ENCODE data around the gene DESI1.
A peak's percentile ranks its signal among the peaks of the same experiment; 100 is the strongest.
"Not testable (repeated sequence)": the region's sequence is repeated elsewhere in the genome, so short reads cannot be mapped to it uniquely, and the experiment has no call there.

DESI1 gene

DNA sequence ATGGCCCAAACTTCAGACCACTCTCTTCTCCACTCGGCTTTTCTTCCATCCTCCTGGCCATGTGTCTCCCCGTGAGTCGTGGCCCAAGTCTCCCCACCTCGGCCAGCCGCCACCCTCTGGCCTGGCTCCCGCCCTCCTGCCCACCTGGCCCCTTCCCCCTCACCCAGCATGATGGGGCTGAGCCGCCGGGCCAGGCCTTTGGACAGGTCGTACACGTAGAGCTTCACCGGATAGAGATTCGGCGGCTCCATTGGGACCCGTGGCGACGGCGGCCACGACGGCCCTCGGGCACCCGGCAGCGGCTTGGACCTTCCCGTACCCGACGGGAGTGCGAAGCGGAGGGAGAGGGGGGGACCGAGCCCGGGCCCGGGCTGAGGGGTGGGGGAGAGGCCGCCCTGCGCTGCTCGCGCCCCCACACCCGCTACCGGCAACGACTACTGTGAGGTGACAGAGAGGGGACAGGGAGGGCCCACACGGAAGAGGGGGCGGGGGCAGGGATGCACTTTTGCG is at the start of gene DESI1:
DESI1 (minus strand) TSS at position 455 of the 510 bp plus-strand sequence; CDS start at position 251, 204 bp downstream.
- peak; percentile 63 for DNase-seq (ENCODE audit: low spot score)
- FAIRE-seq = no peak

DNA sequence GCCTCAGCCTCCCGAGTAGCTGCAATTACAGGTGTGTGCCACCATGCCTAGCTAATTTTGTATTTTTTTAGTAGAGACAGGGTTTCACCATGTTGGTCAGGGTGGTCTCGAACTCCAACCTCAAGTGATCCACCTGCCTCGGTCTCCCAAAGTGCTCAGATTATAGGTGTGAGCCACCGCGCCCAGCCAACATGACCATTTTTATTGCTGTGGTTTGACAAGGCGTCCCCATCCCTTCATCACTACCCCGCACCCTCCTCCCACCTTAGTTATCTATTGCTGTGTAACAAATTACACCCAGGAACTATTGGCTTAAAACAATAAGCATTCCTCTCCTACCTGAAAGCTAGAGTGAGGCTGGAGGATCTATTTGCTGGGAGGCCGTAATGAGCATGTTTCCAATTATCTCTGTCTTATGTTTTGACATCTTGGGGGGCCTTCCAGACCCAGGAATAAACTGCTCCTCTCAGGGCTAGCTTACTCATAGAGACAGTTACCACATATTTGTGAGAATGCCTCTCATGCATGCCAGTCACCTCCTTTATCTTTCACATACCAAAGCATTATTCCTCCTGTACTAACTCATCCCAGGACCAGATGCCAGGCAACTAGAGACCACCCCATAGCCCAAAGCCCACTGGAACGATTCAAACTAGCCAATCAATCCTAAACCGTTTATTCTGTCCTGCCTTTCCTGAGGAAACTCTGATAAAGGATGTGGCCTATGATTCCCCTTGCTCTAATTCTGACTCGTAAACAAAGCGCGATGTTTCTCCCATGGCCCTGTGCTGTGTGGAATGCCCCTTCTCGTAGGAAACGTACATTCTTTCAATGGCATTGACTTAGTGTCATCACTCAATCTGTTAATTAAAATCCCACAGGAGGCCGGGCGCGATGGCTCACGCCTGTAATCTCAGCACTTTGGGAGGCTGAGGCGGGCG is 48.4 kb upstream of the DESI1 start:
- DNase-seq (ENCODE audit: low spot score) (no peak), FAIRE-seq (no peak)

DNA sequence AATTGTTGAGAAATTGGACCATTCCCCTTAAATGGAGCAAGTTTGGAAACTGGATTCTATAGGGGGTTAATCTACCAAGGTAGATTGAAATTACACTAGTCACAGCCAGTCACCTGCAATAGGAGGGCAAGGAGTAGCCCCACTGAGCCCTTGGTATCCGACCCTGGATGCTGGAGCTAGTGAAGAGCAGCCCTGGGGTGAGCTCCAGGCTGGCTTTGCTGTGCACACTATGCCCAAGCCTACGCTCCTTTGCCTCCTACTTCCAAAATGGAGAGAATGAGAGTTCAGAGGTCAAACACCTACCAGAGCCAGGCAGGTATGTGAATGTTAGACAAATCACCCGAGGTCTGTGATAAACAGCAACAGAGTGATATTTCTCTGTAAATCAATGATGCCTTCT is 44.1 kb upstream of the DESI1 start:
- FAIRE-seq = no peak
- DNase-seq (ENCODE audit: low spot score) = no peak

DNA sequence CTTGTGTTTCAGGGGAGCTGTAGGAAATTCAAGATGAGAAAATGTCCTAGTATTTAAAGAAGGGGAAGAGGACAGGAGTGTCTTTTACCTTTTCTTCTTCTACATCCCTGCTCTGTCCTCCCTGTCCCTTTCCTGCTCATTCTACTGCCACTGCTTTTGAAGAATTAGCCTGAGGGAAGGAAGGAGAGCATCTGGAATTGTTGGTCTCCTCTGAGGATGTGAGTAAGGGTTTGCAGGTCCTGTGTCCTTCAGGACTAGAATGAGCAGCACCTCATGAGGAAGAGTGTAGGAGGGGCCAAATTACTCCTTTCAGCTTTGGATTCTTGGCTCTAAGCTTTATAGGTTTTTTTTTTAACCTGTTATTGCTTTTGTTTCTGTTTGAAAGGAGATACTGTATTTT is 43.6 kb upstream of the DESI1 start:
- FAIRE-seq = no peak

DNA sequence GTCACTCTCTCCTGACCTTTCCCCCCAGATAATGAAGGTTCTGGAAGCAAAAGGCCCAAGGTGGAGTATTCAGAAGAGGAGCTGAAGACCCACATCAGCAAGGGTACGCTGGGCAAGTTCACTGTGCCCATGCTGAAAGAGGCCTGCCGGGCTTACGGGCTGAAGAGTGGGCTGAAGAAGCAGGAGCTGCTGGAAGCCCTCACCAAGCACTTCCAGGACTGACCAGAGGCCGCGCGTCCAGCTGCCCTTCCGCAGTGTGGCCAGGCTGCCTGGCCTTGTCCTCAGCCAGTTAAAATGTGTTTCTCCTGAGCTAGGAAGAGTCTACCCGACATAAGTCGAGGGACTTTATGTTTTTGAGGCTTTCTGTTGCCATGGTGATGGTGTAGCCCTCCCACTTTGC is 42.8 kb upstream of the DESI1 start:
- not testable (repeated sequence) for DNase-seq (ENCODE audit: low spot score)
- FAIRE-seq = peak; percentile 87

More for the DNA sequence above, 43.6 kb upstream of the DESI1 start:
- no peak for DNase-seq (ENCODE audit: low spot score)

DNA sequence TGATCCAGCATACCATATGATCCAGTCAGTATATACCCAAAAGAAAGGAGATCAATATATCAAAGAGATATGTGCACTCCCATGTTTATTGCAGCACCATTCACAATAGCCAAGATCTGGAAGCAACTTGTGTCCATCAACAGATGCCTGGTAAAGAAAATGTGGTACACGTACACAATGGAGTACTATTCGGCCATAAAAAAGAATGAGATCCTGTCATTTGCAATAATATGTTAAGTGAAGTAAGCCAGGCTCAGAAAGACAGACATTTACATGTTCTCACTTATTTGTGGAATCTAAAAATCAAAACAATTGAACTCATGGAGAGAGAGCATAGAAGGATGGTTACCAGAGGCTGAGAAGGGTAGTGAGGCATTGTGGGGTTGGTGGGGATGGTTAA is 40.9 kb upstream of the DESI1 start:
- FAIRE-seq (no peak), DNase-seq (ENCODE audit: low spot score) (no peak)

DNA sequence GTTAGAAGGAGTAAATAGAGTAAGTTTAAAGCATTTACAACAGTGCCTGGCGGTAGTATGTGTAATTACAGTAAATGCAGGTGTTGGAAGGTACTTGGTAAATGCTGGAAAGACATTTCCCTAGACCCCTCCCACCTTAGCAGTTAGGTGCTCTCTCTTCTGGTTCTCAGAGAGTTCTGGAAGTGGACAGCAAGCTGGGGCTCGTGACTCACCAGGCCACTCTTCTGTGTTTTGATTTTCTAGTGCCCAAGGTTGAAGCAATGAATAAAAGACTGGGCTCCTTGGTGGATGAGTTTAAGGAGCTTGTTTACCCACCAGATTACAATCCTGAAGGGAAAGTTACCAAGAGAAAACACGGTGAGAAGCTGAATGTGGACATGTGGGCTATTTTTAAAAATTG is 40.2 kb upstream of the DESI1 start:
- FAIRE-seq (no peak), DNase-seq (ENCODE audit: low spot score) (no peak)

DNA sequence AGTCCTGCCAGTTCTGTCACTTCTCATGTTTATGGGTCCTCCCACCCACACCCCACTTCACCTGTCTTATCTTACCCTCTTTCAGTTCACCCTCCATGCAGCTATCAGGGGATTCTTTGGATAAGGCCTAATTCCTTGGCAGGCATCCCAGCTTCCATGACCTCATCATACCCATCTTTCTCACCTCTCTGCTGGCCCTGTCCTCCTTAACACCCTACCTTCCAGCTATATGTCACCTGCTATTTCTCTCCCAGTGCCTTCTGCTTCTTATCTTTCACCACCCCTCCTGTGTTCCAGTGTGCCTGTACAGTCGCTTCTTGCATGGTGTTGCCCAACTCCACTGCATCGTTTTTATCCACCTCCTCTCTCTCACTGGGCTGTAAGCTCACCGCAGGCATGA is 39.6 kb upstream of the DESI1 start:
- FAIRE-seq (no peak), DNase-seq (ENCODE audit: low spot score) (no peak)

DNA sequence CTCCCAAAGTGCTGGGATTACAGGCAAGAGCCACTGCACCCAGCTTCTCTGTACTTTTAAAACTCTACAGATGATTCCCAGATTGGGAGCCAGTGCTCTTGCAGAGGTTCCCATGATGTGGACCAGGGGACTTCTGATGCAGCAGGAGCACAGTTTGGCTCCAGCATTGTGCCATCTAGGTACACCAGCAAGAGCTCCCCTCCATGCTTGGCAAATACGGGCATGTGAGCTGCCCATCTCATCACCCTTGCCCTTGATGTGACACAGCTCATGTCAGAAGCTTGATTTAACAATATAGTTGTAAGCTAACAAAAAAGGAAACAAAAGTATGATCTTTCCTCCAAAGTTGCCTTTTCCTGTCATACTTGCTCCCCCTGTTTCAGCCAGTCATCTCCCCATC is 39.1 kb upstream of the DESI1 start:
- FAIRE-seq (no peak), DNase-seq (ENCODE audit: low spot score) (no peak)

DNA sequence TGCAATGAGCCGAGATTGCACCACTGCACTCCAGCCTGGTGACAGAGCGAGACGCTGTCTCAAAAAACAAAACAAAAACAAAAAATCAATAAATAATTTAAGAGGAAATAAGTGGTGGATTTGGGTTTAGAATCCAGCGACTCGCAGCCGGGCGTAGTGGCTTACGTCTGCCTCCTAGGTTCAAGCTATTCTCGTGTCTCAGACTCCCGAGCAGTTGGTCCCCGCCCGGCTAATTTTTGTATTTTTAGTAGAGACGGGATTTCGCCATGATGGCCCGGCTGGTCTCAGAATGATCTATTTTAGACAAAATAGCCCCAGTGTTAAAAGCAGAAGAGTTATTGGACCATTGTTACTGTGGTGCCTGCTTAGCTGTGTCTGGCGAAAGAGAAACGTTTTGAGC is 38.0 kb upstream of the DESI1 start:
- DNase-seq (ENCODE audit: low spot score) (no peak), FAIRE-seq (no peak)

DNA sequence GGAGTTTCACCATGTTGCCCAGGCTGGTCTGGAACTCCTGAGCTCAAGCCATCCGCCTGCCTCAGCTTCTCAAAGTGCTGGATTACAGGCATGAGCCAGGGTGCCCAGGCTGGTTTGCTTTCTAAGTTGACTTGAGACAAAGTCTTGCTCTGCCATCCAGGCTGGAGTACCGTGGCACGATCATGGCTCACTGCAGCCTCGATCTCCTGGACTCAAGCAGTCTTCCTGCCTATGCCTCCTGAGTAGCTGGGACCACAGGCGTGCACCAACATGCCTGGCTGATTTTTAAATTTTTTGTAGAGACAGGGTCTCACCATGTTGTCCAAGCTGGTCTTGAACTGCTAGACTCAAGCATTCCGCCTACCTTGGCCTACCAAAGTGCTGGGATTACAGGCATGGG is 36.9 kb upstream of the DESI1 start:
- FAIRE-seq = no peak
- DNase-seq (ENCODE audit: low spot score) = no peak

DNA sequence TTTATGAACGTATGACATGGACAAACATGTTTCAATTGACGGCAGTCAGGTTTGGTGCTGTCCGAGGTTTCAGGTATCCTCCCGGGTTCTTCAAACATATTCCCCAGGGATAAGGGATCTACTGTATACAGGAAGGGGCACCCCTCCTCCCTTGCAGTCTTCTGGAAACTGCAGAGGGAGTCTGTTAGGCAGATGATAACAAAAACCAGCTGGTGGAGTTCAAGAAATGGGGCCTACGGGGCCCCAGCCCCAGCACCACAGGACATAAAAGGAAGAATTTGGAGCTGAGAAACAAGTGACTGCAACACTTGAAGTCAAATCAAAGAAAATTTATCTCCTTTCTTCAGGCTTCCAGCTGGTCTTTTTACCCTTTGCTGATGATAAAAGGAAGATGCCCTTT is 35.7 kb upstream of the DESI1 start:
- DNase-seq (ENCODE audit: low spot score) = no peak
- no peak for FAIRE-seq

DNA sequence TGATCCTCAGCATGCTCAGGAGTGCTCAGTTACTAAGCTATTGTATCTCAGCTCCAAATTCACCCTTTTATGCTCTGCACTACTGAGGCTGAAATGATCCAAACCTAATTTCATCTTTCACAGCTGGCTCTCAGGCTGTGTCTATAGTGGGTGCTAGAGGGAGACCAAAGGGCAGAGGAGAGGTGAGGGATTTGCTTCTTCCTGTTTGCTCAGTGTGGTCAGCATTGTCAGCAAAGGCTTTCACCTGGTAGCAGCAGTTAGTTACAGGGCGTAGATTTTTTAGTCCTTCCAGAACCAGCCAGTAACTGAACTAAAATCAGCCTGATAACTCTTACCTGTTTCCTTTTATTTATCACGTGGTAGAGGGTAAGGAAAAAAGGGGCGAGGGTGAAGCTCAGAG is 33.5 kb upstream of the DESI1 start:
- DNase-seq (ENCODE audit: low spot score) (no peak), FAIRE-seq (no peak)

DNA sequence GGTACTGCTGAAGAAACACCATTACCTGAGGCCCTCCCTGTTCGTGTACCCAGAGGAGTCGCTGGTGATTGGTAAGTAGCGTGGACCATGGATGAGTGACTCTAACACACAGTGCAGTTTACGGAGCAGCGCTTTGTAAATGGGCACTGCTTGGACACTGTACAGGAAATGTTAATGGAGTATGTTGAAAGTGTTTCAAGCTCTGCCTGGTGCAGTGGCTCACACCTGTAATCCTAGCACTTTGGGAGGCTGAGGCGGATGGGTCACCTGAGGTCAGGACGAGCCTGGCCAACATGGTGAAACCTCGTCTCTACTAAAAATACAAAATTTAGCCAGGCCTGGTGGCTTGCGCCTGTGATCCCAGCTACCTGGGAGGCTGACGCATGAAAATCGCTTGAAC is 30.0 kb upstream of the DESI1 start:
- FAIRE-seq = no peak
- DNase-seq (ENCODE audit: low spot score) = no peak

DNA sequence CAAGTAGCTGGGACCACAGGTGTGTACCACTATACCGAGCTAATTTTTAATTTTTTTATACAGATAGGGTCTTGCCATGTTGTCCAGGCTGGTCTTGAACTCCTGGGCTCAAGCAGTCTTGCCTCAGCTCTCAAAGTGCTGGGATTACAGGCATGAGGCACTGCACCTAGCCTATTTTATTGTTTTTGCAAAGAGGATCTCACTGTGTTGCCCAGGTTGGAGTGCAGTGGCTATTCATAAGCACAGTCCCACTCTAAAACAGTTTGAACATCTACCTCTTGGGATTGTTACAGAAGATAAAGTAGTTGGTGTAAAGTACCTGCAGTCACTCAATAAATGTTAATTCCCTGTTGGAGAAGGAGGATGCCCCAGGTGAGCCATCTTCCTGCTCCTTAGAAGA is 29.4 kb upstream of the DESI1 start:
- DNase-seq (ENCODE audit: low spot score) (no peak), FAIRE-seq (peak; percentile 55)

DNA sequence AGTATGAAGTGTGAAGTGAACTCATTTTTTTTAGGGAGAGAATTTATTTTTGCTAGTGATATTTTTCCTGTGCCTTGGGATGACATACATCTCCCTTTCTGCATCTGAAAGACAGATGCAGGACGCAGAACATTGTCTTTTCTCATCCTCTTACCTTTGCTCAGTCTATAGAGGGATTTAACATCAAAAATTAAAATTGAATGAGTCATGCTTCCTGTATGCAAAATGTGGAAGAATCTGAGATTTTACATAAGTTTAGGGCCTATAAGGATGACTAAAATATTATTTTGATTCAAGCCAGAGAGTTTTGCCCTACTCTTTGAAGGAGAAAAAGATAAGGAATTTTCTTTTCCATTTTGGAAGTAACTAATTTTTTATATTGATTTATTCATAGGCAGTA is 27.6 kb upstream of the DESI1 start:
- FAIRE-seq (no peak), DNase-seq (ENCODE audit: low spot score) (no peak)

DNA sequence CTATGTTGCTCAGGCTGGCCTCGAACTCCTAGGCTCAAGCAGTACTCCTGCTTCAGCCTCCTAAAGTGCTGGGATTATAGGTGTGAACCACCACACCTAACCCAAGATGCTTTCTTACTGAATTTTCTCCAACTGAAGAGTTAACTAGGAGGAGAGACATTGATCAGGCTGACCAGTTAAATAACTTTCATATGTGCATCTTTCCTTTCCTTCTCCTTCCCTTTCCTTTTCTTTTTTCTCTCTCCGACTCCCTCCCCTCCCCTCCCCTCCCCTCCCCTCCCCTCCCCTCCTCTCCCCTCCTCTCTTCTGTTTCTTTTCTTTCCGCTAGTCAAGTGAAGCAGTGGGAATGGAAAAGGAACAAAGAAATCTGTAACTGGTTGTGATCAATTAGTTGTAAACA is 26.9 kb upstream of the DESI1 start:
- DNase-seq (ENCODE audit: low spot score) (no peak), FAIRE-seq (no peak)

DNA sequence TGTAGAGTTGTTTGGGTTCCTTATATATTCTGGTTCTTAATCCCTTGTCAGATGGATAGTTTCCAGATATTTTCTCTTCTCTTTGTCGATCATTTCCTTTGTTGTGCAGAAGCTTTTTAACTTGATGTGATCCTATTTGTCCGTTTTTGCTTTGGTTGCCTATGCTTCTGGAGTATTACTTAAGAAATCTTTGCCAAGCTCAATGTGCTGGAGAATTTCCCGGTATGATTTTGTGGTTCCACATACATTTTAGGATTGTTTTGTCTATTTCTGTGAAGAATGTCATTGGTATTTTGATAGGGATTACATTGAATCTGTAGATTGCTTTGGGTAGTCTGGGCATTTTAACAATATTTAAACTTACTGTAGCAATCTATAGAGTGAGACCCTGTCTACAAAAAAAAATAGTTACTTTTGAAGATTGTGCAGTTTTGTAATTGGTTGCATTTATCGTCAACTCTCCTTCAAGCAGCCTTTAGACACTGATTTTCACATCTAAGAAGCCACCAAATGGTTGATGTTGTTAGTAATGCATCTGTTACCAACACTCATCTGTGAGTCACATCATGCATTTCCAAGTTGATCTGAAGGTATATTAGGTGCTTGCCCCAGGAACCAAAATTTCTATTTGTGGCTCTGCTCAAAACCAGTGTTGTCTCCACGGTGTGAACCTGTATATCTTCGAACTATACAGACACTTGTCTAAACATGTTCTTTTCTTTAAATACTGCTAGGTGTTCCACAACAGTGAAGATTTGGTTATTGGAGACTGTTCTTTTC is 21.7 kb upstream of the DESI1 start:
- FAIRE-seq = no peak
- DNase-seq (ENCODE audit: low spot score) = no peak

DNA sequence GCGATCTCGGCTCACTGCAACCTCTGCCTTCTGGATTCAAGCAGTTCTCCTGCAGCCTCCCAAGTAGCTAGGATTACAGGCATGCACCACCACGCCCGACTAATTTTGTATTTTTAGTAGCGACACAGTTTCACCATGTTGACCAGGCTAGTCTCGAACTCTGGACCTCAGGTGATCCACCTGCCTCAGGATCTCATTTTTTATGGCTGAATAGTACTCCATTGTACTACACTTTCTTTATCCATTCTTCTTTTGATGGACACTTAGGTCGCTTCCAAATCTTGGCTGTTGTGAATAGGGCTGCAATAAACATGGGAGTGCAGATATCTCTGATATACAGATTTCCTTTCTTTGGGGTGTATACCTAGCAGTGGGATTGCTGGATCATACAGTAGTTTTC is 21.0 kb upstream of the DESI1 start:
- FAIRE-seq (no peak), DNase-seq (ENCODE audit: low spot score) (no peak)

DNA sequence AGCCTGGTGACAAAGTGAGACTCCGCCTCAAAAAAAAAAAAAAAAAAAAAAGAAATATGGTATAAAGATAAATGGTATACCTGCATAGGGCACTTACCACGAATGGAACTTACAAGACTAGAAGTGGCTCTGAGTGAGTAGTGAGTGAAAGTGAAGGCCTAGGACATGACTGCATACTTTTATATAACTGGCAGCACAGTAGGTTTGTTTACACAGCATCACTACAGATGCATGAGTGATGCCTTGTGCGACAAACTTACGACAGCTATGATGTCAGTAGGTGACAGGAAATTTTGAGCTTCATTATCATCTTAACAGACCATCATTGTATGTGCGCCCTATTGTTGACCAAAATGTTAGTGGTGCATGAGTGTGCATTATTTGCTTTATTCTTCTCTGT is 17.9 kb upstream of the DESI1 start:
- no peak for DNase-seq (ENCODE audit: low spot score)
- FAIRE-seq = peak; percentile 71

DNA sequence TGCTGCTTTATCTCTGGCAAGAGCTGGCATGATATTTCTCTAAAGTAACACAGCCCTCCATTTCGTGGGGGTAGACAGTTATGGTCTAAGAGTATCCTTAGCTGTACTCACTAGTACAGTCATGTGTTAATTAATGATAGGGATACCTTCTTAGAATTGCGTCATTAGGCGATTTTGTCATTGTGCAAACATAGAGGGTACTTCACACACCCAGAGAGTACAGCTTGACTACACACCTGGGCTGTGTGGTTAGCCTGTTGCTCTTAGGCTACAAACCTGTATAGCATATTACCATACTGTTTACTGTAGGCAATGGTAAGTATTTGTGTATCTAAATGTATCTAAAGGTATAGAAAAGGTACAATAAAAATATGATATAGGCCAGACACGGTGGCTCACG is 17.3 kb upstream of the DESI1 start:
- FAIRE-seq = no peak
- no peak for DNase-seq (ENCODE audit: low spot score)

DNA sequence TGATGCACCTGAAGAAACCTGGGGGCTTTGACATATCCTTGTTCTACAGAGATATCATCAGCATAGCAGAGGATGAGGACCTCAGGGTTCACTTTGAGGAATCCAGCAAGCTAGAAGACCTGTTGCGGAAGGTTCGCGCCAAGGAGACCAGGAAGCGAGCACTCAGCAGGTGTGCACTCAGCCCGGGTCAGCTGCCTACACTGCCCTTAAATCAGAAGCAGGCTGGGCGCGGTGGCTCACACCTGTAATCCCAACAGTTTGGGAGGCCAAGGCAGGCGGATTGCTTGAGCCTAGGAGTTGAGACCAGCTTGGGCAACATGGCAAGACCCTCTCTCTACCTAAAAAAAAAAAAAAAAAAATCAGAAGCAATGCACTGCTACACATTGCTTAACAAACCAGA is 16.8 kb upstream of the DESI1 start:
- DNase-seq (ENCODE audit: low spot score); FAIRE-seq: not testable (repeated sequence)

All from urothelium cell line (cell line).